Epidermal melanocyte (primary cell): ENCODE results near the gene HTR6.
"Not testable (repeated sequence)": the region's sequence is repeated elsewhere in the genome, so short reads cannot be mapped to it uniquely, and the experiment has no call there.

Experiments used
- DNase-seq: peaks from one replicate; pipeline ENCODE4 v3.0.0; 2011; ENCODE audit warnings: low spot score; ENCODE audit not compliant: insufficient read length

The HTR6 gene

GRCh38 chr1:19637606-19638005 lies 27.1 kb upstream of the HTR6 start:
- DNase-seq: no peak

- not testable (repeated sequence) for DNase-seq
Measured at GRCh38 chr1:19639228-19639627, 25.4 kb upstream of the HTR6 start.

- peak; percentile 17 for DNase-seq
Measured at GRCh38 chr1:19639999-19640362, 24.7 kb upstream of the HTR6 start.

GRCh38 chr1:19640363-19641316 lies 24.0 kb upstream of the HTR6 start:
- DNase-seq: peak; percentile 30

- DNase-seq: peak; percentile 15
Measured at GRCh38 chr1:19643121-19643520, 21.6 kb upstream of the HTR6 start.

- DNase-seq: peak; percentile 76
Measured at GRCh38 chr1:19643602-19644394, 20.9 kb upstream of the HTR6 start, which contains the start of gene NBL1. TSS of gene NBL1 (plus strand) at chr1:19644311. CDS start at chr1:19655031, 10,720 bp downstream.

DNA sequence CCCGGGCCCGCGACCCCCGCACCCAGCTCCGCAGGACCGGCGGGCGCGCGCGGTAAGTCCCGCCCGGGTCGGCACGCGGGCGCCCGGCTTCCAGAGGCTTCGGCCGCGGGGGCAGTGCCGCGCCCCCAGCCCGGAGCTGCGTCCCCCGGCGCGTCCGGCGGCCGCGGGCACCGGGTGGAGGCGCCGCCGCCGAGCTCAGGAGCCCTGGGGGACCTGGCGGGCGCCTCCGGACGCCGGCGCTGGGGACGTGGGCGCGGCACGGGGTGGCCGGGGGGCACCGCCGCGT lies 20.3 kb upstream of the HTR6 start:
- peak; percentile 23 for DNase-seq

GRCh38 chr1:19644681-19645410 lies 19.8 kb upstream of the HTR6 start:
- peak; percentile 44 for DNase-seq

GRCh38 chr1:19645411-19646251 lies 19.0 kb upstream of the HTR6 start:
- peak; percentile 23 for DNase-seq

GRCh38 chr1:19646377-19647319 lies 18.0 kb upstream of the HTR6 start:
- peak; percentile 16 for DNase-seq

DNA sequence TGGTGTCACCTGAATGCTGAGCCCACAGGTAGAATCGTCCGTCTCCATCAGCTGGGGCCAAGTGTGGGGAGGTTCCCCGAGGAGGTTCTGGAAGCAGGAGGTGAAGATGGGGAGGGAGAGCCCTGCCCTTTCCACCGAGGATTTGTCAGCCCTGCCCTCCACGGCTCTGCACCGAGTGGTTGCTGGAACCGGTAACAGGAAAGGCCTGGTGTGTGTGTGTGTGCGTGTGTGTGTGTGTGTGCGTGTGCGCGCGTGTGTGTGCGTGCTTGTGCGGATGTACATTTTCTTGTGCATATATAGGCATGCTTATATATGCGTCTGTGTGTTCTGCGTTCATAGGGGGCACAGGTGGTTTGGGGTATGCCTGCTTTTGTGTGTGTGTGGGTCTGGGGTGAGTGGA lies 17.0 kb upstream of the HTR6 start:
- no peak for DNase-seq

GRCh38 chr1:19648239-19648638 lies 16.4 kb upstream of the HTR6 start:
- no peak for DNase-seq

- peak; percentile 15 for DNase-seq
Measured at GRCh38 chr1:19648689-19649088, 16.0 kb upstream of the HTR6 start.

- no peak for DNase-seq
Measured at GRCh38 chr1:19650416-19651140, 14.1 kb upstream of the HTR6 start.

DNA sequence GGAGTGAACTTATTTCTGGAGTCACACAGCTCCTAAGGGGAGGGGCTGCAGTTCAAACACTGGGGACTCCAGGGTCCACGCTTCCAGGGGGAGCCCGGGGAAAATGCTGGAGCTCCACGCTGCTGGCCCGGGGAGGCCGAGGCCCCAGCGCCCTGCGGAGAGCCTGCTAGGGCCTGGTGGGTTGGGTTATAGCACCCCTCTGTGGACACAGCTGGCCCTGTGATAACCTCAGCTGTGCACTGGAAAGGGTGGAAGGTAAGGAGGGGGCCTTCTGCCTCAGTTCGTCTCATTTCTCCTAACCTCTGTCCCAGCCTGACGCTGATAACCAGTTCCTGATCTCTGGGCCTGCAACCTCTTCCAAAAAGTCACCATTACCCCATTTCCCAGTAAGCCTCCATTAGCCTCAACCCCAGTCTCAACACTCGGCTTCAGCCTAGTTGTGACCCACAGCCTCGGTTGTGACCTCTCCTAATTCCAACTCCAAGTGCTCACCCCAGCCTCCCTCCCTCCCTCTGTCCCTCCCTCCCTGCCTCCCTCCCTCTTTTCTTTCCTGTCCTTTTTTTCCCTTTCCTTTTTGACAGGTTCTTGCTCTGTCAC lies 13.4 kb upstream of the HTR6 start:
- DNase-seq: peak; percentile 72

DNA sequence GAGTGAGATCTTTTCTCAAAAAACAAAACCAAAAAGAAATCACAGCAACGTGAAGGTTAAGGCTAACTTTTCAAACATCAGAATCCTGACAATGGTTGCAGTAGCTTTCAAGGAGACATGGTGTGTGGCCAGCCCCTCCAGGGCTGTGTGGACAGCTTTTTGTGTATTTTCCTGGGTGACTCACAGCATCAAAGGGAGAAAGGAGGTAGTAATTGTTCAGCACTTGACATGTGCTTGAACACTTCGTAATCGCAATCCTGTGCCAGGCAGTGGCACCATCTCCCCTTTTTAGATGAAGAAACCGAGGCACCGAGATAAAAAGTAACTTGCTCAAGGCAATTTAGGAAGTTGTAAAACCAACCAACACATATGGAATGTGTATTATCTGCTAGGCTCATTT lies 10.3 kb upstream of the HTR6 start:
- DNase-seq: no peak

GRCh38 chr1:19654886-19655717 lies 9.6 kb upstream of the HTR6 start:
- DNase-seq: no peak

GRCh38 chr1:19655718-19656080 lies 9.0 kb upstream of the HTR6 start:
- DNase-seq: no peak
